ENCODE data around the gene SBK1.

Gene SBK1

DNA sequence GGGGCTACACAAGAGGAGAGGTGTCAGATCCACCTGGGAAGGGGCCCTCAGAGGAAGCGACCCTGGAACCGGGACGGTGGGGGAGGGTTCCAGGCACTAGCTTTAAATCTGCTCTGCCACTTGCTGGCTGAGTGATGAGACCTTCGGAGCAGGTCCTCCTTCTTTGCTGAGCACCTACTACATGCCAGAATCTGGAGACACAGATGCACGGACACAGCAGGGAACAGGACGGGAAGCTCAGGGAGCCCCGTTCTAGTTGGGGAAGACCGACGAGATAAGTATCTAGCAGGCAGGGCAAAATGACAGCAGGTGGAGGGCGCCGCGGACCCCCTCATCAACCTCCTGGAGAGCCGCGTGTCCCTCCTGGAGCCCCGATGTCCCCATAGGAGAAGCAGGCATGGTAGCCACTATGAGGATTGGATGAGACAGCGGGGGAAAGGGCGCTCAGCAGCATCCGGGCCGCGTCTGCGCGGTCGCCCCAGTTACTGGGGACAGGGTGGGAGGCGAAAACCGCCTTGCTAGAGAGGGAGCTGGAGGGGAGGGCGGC, 27.2 kb downstream of the SBK1 start:
- TF ChIP-seq CTCF (IDR thresholded peaks at IDR 0.05; ENCODE audit: borderline replicate concordance, insufficient read depth, low read depth, low read length) = no peak
- H3K4me3 ChIP-seq (ENCODE audit: low read depth, low read length) = no peak overlapping the region

GRCh38 chr16:28320023-28320561, 27.8 kb downstream of the SBK1 start:
- no peak overlapping the region for H3K4me3 ChIP-seq (ENCODE audit: low read depth, low read length)
- no peak for TF ChIP-seq CTCF (IDR thresholded peaks at IDR 0.05; ENCODE audit: borderline replicate concordance, insufficient read depth, low read depth, low read length)

DNA sequence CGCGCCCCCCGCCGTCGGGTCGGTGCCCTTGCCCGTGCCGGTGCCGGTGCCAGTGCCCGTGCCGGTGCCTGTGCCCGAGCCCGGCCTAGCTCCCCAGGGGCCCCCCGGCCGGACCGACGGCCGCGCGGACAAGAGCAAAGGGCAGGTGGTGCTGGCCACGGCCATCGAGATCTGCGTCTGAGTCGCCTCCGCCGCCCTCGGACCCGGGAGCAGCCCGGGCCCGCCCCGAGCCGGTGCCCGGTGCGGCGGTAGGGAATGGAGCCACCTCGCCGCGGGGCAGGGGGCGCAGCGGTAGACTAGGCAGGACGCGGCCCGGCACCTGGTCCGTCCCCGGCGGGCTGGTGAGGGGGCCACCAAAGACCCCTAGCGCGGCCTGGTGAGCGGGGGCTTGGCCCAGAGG, 28.4 kb downstream of the SBK1 start:
- no peak for TF ChIP-seq CTCF (IDR thresholded peaks at IDR 0.05; ENCODE audit: borderline replicate concordance, insufficient read depth, low read depth, low read length)
- H3K4me3 ChIP-seq (ENCODE audit: low read depth, low read length) = no peak overlapping the region

DNA sequence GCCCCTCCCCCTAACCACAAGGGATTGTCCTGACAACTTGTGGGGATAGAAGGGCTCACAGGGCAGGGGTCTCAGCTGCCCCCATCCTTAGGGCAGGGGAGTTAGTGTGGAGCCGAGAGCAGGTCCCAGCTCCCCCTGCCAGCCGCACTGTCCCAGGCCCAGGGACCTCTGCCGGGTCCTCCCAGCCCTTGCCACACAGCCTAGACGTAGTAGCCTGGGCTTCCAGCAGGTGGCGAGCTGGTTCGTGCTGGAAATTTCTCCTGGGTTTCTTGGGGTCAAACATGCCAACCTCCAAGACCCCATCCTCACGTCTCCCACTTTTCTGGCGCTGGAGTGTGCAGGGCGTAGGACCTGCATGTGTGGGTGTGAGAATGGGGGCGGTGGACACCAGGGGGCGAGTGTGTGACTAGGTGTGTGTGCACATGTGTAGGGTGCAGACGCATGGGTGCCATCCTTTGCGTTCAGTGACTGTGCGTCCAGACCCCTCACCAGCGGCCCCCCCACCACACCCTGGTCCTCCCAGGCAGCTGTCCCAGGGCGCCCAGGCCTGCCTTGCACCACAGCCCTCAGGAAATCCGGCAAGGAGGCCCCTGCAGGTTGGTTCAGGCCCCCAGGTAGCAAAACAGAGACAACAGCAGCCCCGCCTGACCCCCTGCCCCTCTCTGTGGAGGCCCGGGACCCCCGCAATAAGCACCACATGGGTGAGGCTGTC, 29.5 kb downstream of the SBK1 start:
- peak; percentile 91 for TF ChIP-seq CTCF (IDR thresholded peaks at IDR 0.05; ENCODE audit: borderline replicate concordance, insufficient read depth, low read depth, low read length)
- H3K4me3 ChIP-seq (ENCODE audit: low read depth, low read length) = no peak overlapping the region

GRCh38 chr16:28324235-28324886, 32.0 kb downstream of the SBK1 start:
- TF ChIP-seq CTCF (IDR thresholded peaks at IDR 0.05; ENCODE audit: borderline replicate concordance, insufficient read depth, low read depth, low read length) = no peak
- H3K4me3 ChIP-seq (ENCODE audit: low read depth, low read length) = no peak overlapping the region

- no peak for TF ChIP-seq CTCF (IDR thresholded peaks at IDR 0.05; ENCODE audit: borderline replicate concordance, insufficient read depth, low read depth, low read length)
- H3K4me3 ChIP-seq (ENCODE audit: low read depth, low read length) = no peak overlapping the region
Measured at GRCh38 chr16:28324887-28325279, 32.6 kb downstream of the SBK1 start.
